ENCODE measurements around the gene SPINK8.
"Not testable (repeated sequence)": the region's sequence is repeated elsewhere in the genome, so short reads cannot be mapped to it uniquely, and the experiment has no call there.

Gene SPINK8

DNA sequence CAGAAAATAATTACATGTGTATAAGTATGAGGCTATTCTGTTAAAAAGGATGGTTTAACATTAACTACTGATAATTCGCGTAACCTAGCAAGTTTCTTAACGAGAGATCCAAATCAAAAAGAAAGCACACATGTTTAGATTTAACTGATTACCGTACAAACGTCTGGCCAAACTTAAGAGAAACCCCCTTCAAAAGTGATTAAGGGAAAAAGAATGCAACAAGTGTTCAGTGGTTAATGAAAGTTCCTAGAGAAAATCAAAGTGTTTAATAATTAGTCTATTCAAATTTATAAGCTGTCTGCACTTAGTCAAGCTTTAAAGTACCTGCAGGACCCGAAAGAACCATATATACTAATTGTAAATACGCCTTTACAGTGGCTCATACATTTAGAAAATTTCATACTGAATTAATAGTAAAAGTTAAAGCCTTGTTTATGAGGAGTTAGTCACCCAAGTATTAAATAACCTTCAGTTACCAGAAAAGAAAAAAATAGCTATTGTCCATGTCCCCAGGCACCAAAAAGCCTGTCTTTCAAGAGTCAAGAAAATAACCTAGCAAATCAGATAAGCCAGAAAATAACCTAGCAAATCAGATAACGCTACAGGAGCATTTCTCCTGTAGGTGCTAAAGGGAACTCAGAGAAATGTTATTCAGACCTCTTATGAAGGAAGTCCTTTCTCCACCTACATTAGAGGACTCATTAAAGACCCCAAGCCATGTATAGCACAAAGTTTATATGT lies 58.0 kb downstream of the SPINK8 start:
- DNase-seq, result no peak

- no peak for DNase-seq
These were observed 59.0 kb downstream of the SPINK8 start for GRCh38 chr3:48274452-48274851.

DNA sequence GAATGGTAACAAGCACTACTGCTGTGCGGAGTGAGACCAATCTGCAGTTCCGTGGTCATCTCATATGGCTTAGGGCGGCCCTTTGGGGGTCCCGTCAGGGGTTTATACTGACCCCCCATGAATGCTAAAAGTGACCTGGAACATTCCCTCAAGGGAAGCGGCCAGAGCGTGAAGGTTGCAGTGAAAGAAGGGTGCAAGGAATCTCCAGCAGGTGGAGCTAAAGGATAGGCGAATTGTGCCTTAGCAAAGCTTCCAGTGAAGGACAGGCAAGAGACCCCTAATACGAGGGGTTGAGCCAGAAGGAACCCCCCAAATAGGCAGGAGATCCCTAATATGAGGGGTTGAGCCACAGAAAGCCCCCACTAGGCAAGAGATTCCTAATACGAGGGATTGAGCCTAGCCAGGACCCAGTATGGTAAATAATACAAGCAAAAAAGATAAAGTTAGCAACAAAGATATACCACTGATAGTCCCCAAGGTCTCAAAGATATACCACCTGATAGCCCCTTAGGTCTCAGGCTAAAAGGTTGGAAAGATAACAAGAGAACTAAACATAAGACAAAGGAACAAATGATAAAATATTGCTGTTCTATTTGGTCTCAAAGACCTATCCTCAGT lies 59.8 kb downstream of the SPINK8 start:
- peak; percentile 52 for DNase-seq

- DNase-seq, result no peak
These were observed 61.5 kb downstream of the SPINK8 start for GRCh38 chr3:48271763-48272498.

GRCh38 chr3:48271223-48271622 lies 62.2 kb downstream of the SPINK8 start:
- DNase-seq, result not testable (repeated sequence)

DNA sequence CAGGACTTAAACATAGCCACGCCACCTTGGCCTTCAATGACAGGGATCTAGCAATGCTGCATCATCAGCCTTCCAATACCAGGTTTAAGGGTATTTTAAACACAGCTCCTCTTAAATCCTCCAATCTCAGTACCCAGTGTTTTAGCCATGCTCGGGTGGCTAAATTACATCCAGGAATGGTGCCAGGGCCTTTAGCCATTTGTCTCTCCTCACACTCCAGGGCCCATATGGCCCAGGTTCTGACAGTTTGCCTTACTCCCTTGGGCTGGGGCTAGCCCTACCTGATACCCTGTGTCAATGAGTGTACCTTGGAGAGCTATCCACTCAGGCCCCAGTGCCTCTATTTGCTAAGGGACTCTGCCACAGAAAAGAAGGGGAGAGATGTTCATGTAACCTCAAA lies 63.2 kb downstream of the SPINK8 start:
- no peak for DNase-seq

DNA sequence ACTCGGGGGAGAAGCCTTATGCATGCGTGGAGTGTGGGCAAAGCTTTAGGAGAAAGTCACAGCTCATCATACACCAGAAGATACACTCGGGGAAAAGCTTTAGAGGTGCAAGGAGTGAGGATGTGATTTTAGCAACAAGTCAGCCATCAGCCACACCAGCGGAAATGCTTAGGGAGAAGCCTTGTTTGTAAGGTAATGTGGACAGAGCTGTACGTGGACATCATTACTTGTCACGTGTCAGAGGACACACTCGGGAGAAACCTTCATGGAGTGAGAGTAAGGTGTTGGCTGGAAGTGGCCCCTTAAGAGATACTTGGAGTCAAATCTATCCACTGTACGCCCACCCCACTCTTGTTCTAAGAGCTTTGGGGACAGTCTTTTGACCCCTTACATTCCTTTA lies 63.9 kb downstream of the SPINK8 start:
- DNase-seq, result no peak

DNA sequence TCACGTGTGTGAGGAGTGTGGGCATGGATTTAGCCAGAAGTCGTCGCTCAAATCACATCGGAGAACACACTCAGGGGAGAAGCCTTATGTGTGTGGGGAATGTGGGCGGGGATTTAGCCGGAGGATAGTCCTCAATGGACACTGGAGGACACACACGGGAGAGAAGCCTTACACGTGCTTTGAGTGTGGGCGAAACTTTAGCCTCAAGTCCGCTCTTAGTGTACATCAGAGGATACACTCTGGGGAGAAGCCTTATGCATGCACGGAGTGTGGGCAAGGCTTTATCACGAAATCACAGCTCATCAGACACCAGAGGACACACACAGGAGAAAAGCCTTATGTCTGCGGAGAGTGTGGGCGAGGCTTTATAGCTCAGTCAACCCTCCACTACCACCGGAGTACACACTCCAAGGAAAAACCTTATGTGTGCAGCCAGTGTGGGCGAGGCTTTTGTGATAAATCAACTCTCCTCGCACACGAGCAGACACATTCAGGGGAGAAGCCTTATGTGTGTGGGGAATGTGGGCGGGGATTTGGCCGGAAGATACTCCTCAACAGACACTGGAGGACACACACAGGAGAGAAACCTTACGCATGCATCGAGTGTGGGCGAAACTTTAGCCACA lies 64.4 kb downstream of the SPINK8 start:
- DNase-seq, result peak; percentile 25

- DNase-seq, result peak; percentile 92
These were observed 65.0 kb downstream of the SPINK8 start for GRCh38 chr3:48268381-48268935.

GRCh38 chr3:48267782-48268181 lies 65.7 kb downstream of the SPINK8 start:
- DNase-seq, result no peak

GRCh38 chr3:48258530-48258929 lies 74.9 kb downstream of the SPINK8 start:
- DNase-seq, result no peak
